Tibial nerve (tissue), 4 donors: ENCODE measurements around the gene DGLUCY.

ENCODE experiments used
- EP300 ChIP-seq, 2 donors: sonication (generic); formaldehyde crosslinking; IDR thresholded peaks; one replicate each; pipeline ENCODE4 v1.6.1; 2017; ENCODE audit warnings: antibody characterized with exemption in 2 of 2, mild to moderate bottlenecking in 1 of 2
- TF ChIP-seq, protein P1 (sequence below), 5 experiments: fragments of 200-600 bp in 3 of 5; fragments of 450-650 bp in 2 of 5; sonication (generic) in 3 of 5; IDR thresholded peaks; one replicate each; pipeline ENCODE4 v1.5.1; 2016 to 2019; ENCODE audit warnings: antibody characterized with exemption in 5 of 5, mild to moderate bottlenecking in 3 of 5, moderate library complexity in 2 of 5

- TF ChIP-seq, protein P1, sequence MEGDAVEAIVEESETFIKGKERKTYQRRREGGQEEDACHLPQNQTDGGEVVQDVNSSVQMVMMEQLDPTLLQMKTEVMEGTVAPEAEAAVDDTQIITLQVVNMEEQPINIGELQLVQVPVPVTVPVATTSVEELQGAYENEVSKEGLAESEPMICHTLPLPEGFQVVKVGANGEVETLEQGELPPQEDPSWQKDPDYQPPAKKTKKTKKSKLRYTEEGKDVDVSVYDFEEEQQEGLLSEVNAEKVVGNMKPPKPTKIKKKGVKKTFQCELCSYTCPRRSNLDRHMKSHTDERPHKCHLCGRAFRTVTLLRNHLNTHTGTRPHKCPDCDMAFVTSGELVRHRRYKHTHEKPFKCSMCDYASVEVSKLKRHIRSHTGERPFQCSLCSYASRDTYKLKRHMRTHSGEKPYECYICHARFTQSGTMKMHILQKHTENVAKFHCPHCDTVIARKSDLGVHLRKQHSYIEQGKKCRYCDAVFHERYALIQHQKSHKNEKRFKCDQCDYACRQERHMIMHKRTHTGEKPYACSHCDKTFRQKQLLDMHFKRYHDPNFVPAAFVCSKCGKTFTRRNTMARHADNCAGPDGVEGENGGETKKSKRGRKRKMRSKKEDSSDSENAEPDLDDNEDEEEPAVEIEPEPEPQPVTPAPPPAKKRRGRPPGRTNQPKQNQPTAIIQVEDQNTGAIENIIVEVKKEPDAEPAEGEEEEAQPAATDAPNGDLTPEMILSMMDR (IDR thresholded peaks at IDR 0.05), result no peak
- TF ChIP-seq EP300 (IDR thresholded peaks at IDR 0.05), result no peak
Measured at GRCh38 chr14:91261115-91261514, 147.2 kb downstream of the DGLUCY start.
